K562 (cell line): ENCODE measurements around the gene TMEM185A.
"Not testable (repeated sequence)": the region's sequence is repeated elsewhere in the genome, so short reads cannot be mapped to it uniquely, and the experiment has no call there.

ENCODE experiments used
- BRCA1 ChIP-seq, 2 experiments: fragments of 450-650 bp in 1 of 2; sonication (generic) in 1 of 2; formaldehyde crosslinking in 1 of 2; IDR thresholded peaks; 2 replicates each; pipeline versions ENCODE4 v1.5.0 to v1.6.1; 2017 to 2020; ENCODE audit warnings: mild to moderate bottlenecking in 1 of 2, missing genetic modification reagents in 1 of 2
- SIN3A ChIP-seq, 2 experiments: fragments of 150-350 bp in 1 of 2; IDR thresholded peaks; 2 replicates each; pipeline ENCODE4 v1.6.1; 2011 to 2016; ENCODE audit warnings: borderline replicate concordance in 2 of 2, low read depth in 2 of 2, low read length in 2 of 2, mild to moderate bottlenecking in 2 of 2, moderate library complexity in 2 of 2; ENCODE audit not compliant: control insufficient read depth in 1 of 2
- ZNF263 ChIP-seq: sonication (generic); formaldehyde crosslinking; IDR thresholded peaks from 2 replicates; pipeline ENCODE4 v1.8.0; 2022; ENCODE audit warnings: mild to moderate bottlenecking, missing genetic modification reagents, borderline replicate concordance

- not testable (repeated sequence) for TF ChIP-seq ZNF263 (CRISPR knock-in tag); SIN3A (IDR thresholded peaks at IDR 0.05; ENCODE audit: borderline replicate concordance in 2 of 2, control insufficient read depth in 1 of 2, low read depth in 2 of 2, low read length in 2 of 2); BRCA1 (IDR thresholded peaks at IDR 0.05); BRCA1 (CRISPR knock-in tag; IDR thresholded peaks at IDR 0.05)
These were observed 24.8 kb upstream of the TMEM185A start for GRCh38 chrX:149656260-149656884.
